Loucy (cell line): Measurements from ENCODE around the gene ROBO1.

Experiments used
- H2AFZ ChIP-seq: fragments of 200-600 bp; sonication (generic); 2 replicates; pipeline ENCODE4 v1.6.0; 2016; ENCODE audit warnings: antibody characterized with exemption, mild to moderate bottlenecking, low read length, moderate library complexity
- H3F3A ChIP-seq: fragments of 200-600 bp; 2 replicates; pipeline ENCODE4 v1.6.0; 2016; ENCODE audit warnings: antibody characterized with exemption, low read depth, mild to moderate bottlenecking
- H3K27me3 ChIP-seq: fragments of 200-600 bp; sonication (generic); 2 replicates; pipeline ENCODE4 v1.6.1; 2014; ENCODE audit warnings: low read length, mild to moderate bottlenecking; ENCODE audit not compliant: insufficient read depth, poor library complexity, severe bottlenecking
- H3K36me3 ChIP-seq: fragments of 200-600 bp; sonication (generic); 2 replicates; pipeline ENCODE4 v1.6.1; 2016; ENCODE audit warnings: low read length; ENCODE audit not compliant: insufficient read depth
- H3K4me1 ChIP-seq: fragments of 200-600 bp; sonication (generic); 2 replicates; pipeline ENCODE4 v1.5.1; 2014; ENCODE audit warnings: low read length, mild to moderate bottlenecking; ENCODE audit not compliant: insufficient read depth, poor library complexity, severe bottlenecking
- H3K4me2 ChIP-seq: fragments of 200-600 bp; sonication (generic); 2 replicates; pipeline ENCODE4 v1.6.0; 2014; ENCODE audit warnings: antibody characterized with exemption, low read length, low read depth, mild to moderate bottlenecking; ENCODE audit not compliant: poor library complexity, severe bottlenecking
- H3K4me3 ChIP-seq: fragments of 200-600 bp; sonication (generic); 2 replicates; pipeline ENCODE4 v1.5.1; 2014; ENCODE audit warnings: low read length, mild to moderate bottlenecking, mixed read lengths; ENCODE audit not compliant: poor library complexity, severe bottlenecking
- H3K79me2 ChIP-seq: fragments of 200-600 bp; sonication (generic); 2 replicates; pipeline ENCODE4 v1.6.1; 2014; ENCODE audit warnings: low read length; ENCODE audit not compliant: insufficient read depth
- H3K9ac ChIP-seq: fragments of 200-600 bp; sonication (generic); 2 replicates; pipeline ENCODE4 v1.6.0; 2014; ENCODE audit warnings: mild to moderate bottlenecking, low read depth, low read length, moderate library complexity; ENCODE audit not compliant: poor library complexity, severe bottlenecking
- H3K9me2 ChIP-seq: fragments of 200-600 bp; sonication (generic); replicated peaks from 2 replicates; pipeline ENCODE4 v1.6.1; 2016; ENCODE audit warnings: low read depth, low read length, mixed read lengths
- H3K9me3 ChIP-seq: fragments of 200-600 bp; sonication (generic); 2 replicates; pipeline ENCODE4 v1.6.1; 2014; ENCODE audit warnings: mild to moderate bottlenecking, antibody characterized with exemption, low read length, low read depth; ENCODE audit not compliant: insufficient read depth
- H4K20me1 ChIP-seq: fragments of 200-600 bp; sonication (generic); 2 replicates; pipeline ENCODE4 v1.6.0; 2014; ENCODE audit warnings: antibody characterized with exemption, low read length, mild to moderate bottlenecking; ENCODE audit not compliant: insufficient read depth, poor library complexity, severe bottlenecking
- CTCF ChIP-seq: fragments of 200-600 bp; sonication (generic); conservative IDR thresholded peaks from 2 replicates; pipeline ENCODE4 v1.5.1; 2014; ENCODE audit warnings: mild to moderate bottlenecking, antibody characterized with exemption, low read length
- EZH2phosphoT487 ChIP-seq: fragments of 200-600 bp; IDR thresholded peaks from 2 replicates; pipeline ENCODE4 v1.6.1; 2018; ENCODE audit warnings: antibody characterized with exemption, mild to moderate bottlenecking, moderate library complexity, borderline replicate concordance

The ROBO1 gene

DNA sequence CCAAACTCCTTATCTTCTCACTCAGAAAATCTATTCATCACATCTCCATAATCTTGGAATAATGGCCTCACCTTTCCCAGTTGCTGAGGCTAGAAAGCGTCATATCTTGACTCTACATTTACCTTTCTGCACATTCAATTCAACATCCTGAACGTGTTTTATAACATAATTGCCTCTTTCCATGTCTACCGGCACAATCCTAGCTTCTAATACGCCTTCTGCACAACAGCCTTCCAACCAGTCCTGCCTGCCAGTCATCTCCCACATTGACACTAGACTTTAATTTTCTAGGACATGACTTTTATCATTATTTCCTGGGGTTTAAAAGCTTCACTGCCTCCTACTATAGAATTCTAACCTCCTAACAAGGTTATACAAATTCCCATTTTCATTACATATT is 906.6 kb downstream of the ROBO1 start:
- Histone ChIP-seq H3K4me3 (no peak overlapping the region), H4K20me1 (no peaks in the 10 kb centered on the region), H3K9me3 (no peaks in the 10 kb centered on the region), H3F3A (no peaks in the 10 kb centered on the region), H3K4me2 (no peak overlapping the region), H3K4me1 (no peaks in the 10 kb centered on the region), H2AFZ (no peak overlapping the region), H3K36me3 (no peaks in the 10 kb centered on the region), H3K27me3 (no peaks in the 10 kb centered on the region), H3K9ac (no peak overlapping the region), H3K9me2 (no peaks in the 10 kb centered on the region), H3K79me2 (no peaks in the 10 kb centered on the region)
- TF ChIP-seq EZH2phosphoT487 (no peak), CTCF (no peak)

DNA sequence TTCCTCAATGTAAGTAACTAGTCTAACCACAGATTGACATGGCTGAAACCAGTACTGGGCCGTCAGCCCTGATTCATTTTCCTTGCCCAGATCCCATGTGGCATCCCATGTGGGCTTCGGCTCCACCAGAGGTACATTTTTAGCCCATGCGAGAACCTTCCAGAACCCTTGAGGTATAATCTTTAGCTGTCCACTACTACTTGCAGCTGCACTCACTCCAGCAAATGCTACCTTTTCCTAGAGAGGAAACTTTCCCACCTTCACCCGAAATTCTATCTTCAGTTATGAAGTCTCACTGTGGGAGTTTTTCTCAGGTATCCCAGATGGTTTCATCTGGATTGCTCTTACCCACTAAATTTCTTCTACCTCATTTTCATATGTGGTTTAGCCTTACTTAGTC is 907.2 kb downstream of the ROBO1 start:
- Histone ChIP-seq H3K4me2 (no peak overlapping the region), H3K36me3 (no peaks in the 10 kb centered on the region), H3K79me2 (no peaks in the 10 kb centered on the region), H3K4me3 (no peak overlapping the region), H3K9me2 (no peaks in the 10 kb centered on the region), H2AFZ (no peak overlapping the region), H3K27me3 (no peaks in the 10 kb centered on the region), H3K9me3 (no peaks in the 10 kb centered on the region), H4K20me1 (no peaks in the 10 kb centered on the region), H3F3A (no peaks in the 10 kb centered on the region), H3K9ac (no peak overlapping the region), H3K4me1 (no peaks in the 10 kb centered on the region)
- TF ChIP-seq EZH2phosphoT487 (no peak), CTCF (no peak)

- no peaks in the 10 kb centered on the region for H4K20me1 ChIP-seq
These were observed 908.9 kb downstream of the ROBO1 start for GRCh38 chr3:78858910-78859309.

More at GRCh38 chr3:78858910-78859309, 908.9 kb downstream of the ROBO1 start:
- H3K4me3 ChIP-seq: no peak overlapping the region
- H3K27me3 ChIP-seq: no peaks in the 10 kb centered on the region
- H3K4me2 ChIP-seq: no peak overlapping the region
- no peaks in the 10 kb centered on the region for H3K4me1 ChIP-seq
- no peaks in the 10 kb centered on the region for H3K36me3 ChIP-seq
- H3K9me2 ChIP-seq: no peaks in the 10 kb centered on the region; the same call in 1 of the 2 replicates
- H3K79me2 ChIP-seq: no peaks in the 10 kb centered on the region
- no peak for TF ChIP-seq EZH2phosphoT487
- no peak for TF ChIP-seq CTCF
- H3F3A ChIP-seq: no peaks in the 10 kb centered on the region
- no peak overlapping the region for H2AFZ ChIP-seq
- H3K9ac ChIP-seq: no peak overlapping the region
- H3K9me3 ChIP-seq: no peaks in the 10 kb centered on the region
